HG02943 (cell line): Measurements from ENCODE around the gene MBLAC1.

ENCODE experiments used
- ATAC-seq: cut with Tn5 transposase; IDR thresholded peaks from one replicate; pipeline ENCODE4 v1.9.1; 2021; ENCODE audit warnings: mild to moderate bottlenecking, low read depth, moderate library complexity; ENCODE audit not compliant: unreplicated experiment

The MBLAC1 gene, protein sequence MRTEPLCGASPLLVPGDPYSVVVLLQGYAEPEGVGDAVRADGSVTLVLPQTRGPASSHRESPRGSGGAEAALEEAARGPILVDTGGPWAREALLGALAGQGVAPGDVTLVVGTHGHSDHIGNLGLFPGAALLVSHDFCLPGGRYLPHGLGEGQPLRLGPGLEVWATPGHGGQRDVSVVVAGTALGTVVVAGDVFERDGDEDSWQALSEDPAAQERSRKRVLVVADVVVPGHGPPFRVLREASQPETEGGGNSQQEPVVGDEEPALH

DNA sequence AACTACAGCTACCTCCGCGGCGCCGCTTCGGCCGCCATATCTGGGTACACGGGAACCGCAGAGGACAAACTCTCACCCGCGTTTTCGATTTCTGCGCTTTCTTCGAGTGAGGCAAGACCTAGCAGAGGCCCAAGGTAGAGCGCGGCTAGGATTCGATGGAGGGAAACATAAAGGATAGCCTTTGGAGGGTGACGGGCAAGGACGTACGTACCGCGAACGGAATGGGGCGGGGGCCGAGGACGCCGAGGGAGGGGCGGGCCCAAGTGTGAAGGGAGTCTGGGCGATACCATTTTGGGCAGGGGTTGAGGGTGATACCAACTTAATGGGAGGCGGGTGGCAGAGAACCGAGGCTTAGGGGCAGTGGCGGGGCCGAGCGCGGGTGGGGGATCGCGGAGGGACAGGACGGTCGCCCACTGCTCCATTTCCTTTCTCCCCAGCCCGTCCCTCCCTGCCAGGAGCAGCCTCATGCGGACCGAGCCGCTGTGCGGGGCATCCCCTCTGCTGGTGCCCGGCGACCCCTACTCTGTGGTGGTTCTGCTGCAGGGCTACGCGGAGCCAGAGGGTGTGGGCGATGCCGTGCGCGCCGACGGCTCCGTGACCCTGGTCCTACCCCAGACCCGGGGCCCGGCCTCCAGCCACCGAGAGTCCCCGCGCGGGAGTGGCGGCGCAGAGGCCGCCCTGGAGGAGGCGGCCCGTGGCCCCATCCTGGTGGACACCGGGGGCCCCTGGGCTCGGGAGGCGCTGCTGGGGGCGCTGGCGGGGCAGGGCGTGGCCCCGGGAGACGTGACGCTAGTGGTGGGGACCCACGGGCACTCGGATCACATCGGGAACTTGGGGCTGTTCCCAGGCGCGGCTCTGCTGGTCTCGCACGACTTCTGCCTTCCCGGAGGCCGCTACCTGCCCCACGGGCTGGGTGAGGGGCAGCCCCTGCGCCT is at the start of gene MBLAC1:
MBLAC1 (plus strand) TSS at position 37 of the 935 bp plus-strand sequence; CDS start at position 466, 429 bp downstream.
- peak; percentile 53 for ATAC-seq

DNA sequence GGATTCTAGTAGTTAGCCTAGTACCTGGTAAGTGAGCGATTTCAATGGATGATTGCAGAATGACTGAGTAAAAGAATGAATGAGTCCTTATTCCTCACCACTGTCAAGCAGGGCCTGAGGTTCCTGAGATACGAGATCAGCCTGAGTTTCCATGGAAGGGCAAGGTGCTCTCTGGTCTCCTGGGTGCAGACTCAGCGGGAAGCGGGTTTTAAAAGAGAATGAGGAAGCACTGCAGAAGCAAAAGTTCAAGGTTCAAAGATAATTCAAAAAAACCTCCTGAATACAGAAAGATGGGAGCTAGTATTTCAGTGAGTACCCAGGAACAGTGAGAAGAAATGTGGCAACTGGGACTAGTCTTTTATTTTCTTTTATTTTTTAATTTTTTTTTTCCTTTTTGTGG is 49.6 kb upstream of the MBLAC1 start:
- no peak for ATAC-seq

DNA sequence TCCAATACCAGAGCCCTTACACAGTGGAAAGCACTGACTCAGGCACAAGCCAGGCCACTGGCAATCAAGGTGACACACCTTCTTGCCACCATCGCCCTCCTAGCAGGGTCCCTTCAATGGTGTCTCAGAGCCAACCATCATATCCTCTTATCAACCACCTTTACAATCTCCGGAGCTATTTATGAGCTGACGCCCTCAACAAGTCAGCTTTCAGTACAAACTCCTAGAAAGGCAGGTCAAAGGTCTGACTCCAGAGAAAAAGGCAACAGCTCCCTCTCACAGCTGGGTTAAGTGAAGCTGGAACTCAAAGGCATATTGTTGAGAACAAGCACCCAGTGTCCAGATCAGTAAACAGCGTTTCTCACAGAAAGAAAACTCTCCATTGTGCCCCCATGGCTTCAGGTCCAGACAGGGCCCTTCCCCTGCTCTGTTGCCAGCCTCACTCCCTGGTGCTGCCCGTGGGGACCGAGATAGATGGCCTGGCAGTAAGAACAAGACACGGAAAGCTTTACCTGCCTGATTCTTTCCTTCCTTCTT is 47.7 kb upstream of the MBLAC1 start:
- no peak for ATAC-seq

DNA sequence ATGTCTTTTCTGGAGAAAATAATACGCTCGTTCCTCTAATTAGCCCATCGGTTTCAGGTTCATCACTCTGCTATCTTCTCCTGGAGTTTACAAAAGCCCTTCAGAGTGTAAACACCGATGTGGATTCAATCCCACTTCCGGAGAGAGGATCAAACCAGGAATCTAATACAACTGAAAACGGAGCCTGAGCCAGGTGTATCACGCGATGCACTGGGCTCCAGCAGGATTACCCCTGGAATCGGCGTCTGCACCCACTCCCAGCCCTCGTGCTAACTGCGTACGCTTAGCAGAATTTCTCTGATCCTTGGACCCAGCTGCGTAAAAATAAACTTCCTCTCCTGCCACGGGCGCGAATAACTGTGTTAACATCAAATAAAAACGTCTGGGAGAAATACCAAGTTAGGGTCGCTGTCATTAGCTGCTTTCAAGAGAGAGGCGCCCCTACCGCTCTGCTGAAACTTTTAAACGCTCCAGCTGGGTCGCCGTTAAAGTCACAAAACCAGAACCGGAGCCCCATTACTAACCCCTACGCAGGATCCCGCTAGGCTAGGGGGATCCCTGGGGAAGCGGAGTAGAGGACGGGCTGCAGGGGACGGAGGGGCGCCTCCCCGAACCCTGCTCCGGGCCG is 45.7 kb upstream of the MBLAC1 start:
- ATAC-seq, result peak; percentile 5

DNA sequence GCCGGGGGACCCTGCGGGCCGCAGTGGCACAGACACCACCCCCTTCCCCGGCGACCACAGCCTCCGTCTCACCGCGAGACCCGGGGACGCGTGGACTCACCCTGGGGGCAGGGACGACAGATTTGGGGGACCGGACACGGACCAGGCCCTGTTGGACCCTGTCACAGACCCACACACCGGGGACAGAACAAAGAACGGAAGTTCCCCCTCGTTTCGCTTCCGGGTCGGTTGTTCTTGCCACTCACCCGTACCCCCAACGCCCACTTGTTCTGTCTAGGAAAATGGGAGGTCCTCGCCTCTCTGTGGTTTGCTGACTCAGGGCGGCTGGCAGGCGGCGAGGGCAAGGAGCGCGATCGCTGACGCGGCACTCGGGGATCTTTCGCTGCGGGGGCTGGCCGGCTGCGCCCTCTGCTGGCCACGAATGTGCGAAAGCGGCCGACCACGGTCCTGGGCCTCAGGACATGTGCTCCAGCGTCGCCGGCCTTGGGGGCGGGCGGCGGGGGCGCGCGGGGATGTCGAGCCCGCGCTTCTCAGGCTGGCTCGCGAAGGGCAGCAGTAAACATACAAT is 45.1 kb upstream of the MBLAC1 start, which contains the start of gene ZNF3:
ZNF3 (minus strand) TSS at position 189 of the 568 bp plus-strand sequence. CDS start 4,366 bp downstream, outside the sequence.
- ATAC-seq, result peak; percentile 89

DNA sequence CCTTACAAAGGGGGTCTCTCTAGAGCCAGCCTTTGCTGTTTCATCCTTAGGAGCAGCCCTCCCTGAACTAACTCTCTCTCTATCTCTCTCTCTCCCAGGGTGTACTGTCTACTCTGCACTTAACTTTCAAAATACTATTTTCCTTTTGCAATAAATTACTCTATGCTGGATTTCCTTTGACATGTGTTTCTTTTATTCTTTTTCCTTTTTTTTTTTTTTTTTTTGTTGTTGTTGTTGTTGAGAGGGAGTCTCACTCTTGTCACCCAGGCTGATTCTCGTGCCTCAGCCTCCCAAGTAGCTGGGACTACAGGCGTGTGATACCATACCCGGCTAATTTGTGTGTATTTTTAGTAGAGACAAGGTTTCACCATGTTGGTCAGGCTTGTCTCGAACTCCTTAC is 43.8 kb upstream of the MBLAC1 start:
- ATAC-seq, result no peak

DNA sequence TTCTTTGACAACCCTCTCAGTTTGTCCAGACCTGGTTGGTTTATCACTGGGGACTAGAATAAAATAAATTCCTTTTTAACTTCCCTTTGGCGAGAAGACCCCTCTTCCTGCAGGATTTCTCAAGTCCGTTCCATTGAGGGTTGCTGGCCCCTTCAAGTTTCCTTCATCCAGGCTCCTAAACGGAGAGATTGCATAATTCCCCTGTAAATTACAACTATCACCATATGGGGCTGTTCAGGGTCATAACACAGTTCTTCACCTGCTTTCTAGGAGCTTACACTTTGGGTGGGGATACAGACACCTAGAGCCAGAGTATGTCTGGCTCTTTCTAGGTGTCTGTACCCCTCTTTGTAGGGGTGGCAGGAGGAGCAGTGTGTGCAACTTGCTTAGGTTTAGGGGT is 41.3 kb upstream of the MBLAC1 start:
- ATAC-seq, result no peak

DNA sequence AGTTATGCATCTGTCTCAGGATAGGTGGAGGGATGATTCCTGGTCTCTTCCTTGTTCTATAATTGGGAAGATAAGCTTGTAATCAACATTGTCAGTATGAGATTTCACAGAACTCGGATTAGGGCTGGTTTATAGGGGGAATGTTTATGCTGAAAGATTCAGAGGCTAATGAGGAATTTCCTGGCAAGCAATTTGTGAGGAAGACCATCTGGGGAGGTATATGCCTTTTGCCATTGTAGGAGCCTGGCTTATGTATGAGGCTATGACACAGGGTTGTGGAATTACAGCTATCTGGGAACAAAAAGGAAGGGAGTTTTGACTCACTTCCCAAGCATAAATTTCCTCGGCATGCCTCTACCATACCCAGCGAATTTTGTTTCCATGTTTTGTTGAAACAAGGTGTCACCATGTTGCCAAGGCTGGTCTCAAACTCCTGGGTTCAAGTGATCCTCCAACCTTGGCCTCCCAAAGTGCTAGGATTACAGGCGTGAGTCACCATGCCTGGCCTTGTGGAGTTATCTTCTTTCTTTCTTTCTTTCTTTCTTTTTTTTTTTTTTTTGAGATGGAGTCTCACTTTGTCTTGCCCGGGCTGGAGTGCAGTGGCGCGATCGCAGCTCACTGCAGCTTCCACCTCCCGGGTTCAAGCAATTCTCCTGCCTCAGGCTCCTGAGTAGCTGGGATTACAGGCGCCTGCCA is 39.6 kb upstream of the MBLAC1 start:
- ATAC-seq, result no peak

DNA sequence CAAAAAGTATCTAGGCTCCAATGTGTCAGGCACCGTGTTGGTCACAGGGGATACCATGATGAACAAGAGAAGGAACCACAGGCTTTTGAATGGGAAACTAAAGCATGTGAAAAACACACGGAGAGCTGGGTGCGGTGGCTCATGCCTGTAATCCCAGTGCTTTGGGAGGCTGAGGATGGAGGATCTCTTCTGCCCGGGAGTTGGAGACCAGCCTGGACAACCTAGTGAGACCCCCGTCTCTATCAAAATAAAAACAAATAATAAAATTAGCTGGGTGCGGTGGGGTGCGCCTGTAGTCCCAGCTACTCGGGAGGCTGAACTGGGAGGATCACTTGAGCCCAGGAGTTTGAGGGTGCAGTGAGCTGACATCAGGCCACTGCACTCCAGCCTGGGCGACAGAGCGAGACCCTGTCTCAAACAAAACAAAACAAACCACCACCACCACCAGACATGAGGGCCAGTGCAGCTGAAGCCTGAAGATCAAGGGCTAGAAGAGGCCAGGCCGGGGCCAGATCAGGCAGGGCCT is 38.6 kb upstream of the MBLAC1 start:
- ATAC-seq, result no peak

DNA sequence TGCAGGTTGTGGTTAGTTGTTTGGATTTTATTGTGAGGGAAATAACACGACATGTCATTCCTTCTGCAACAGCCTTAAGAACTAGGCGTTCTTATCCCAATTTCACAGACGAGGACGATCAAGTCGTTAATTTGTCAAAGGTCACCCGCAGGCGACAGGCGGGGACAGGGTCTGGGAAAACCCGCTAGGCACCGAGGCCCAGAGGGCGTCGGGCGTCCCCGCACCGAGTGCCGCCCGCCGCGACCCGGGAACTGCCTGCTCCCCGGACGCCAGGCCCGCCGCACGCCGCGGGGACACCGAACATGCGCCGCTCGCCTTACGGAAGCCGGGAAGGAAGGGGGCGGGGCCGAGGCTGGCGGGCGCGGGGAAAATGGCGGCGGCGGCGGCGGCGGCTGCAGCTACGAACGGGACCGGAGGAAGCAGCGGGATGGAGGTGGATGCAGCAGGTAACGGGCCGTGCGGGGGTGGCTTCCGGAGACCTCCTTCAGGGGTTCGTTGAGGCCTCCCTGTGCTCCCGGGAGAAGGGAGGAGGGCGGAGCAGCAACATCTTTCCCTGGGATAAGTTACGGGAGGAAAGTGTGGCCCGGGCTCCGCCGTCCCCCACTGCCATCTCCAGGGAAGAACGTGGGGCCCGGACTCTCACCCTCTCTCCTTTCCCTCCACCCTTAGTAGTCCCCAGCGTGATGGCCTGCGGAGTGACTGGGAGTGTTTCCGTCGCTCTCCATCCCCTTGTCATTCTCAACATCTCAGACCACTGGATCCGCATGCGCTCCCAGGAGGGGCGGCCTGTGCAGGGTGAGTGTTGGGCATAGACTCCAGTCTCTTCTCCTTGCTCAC is 37.9 kb upstream of the MBLAC1 start, which contains the start of gene COPS6:
COPS6 (plus strand) TSS at position 349 of the 837 bp plus-strand sequence; CDS start at position 371, 22 bp downstream.
- ATAC-seq, result no peak

DNA sequence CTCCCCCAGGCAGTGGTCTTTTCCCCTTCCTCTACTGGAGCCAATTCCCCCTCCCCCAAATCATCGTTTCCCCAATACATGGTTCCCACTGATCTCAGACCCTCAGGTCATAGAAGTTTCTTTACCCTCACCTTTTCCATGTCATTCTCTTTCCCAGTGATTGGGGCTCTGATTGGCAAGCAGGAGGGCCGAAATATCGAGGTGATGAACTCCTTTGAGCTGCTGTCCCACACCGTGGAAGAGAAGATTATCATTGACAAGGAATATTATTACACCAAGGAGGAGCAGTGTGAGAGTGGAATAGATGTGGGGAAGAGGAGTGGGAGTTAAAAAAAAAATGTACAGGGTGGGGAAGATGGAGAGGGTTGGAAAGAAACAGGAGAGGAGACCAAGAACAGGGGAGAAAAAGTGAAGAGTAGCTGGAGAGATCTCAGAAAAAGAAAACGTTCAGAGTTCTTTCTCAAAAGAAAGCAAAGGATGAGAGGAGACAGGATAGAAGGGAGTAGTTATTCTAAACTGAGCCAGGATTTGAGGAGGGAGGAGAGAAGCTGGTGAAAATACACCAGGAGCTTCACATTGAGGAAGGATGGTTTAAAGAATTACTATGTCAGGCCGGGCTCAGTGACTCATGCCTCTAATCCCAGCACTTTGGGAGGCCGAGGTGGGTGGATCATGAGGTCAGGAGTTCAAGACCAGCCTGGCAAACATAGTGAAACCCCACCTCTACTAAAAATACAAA is 37.1 kb upstream of the MBLAC1 start:
- ATAC-seq, result no peak

DNA sequence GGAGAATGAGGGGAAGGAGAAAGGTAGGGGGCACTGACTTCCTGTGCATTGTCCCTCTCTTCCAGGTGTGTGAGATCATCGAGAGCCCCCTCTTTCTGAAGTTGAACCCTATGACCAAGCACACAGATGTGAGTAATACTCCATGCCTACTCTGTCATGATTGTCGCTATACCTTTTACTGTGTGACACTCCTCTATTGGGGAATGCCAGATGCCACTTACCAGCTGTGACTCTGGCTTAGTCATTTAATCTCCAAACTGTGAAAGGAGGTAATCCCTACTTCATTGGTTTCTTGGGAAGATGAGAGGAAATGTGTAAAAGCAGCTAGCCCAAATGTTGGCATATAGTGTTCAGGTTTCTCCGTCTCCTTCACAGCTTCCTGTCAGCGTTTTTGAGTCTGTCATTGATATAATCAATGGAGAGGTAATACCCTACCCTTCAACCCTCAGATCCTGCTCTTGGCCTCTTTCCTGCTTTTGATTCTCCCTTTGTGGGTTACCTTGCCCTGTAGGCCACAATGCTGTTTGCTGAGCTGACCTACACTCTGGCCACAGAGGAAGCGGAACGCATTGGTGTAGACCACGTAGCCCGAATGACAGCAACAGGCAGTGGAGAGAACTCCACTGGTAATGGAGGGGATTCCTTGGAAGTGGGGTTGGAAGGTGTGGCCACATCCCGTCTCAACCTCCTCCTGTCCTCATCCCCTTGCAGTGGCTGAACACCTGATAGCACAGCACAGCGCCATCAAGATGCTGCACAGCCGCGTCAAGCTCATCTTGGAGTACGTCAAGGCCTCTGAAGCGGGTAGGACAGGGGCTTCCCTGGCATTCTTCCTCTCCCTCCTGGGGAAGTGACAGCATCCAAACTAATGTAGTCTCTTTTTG is 36.0 kb upstream of the MBLAC1 start:
- ATAC-seq, result no peak

DNA sequence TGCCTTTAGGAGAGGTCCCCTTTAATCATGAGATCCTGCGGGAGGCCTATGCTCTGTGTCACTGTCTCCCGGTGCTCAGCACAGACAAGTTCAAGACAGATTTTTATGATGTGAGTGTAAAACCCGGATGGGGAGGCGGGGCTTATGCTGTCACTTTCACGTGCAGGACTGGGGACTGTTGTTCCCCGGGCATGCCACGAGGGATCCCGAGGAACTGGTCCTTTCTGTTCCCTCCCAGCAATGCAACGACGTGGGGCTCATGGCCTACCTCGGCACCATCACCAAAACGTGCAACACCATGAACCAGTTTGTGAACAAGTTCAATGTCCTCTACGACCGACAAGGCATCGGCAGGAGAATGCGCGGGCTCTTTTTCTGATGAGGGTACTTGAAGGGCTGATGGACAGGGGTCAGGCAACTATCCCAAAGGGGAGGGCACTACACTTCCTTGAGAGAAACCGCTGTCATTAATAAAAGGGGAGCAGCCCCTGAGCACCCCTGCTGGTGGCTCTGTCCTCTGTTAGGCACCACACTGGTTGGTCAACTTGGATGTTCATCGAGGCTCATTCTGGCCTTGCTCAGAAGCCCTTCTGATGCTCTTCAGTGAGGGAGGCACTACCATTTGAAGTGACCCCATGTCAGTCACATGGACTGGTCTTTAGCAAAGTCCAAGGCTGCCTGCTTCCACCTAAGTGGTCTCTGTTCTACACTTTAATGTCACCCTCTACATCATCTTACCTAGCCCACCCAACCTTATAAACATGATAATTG is 35.2 kb upstream of the MBLAC1 start:
- no peak for ATAC-seq

DNA sequence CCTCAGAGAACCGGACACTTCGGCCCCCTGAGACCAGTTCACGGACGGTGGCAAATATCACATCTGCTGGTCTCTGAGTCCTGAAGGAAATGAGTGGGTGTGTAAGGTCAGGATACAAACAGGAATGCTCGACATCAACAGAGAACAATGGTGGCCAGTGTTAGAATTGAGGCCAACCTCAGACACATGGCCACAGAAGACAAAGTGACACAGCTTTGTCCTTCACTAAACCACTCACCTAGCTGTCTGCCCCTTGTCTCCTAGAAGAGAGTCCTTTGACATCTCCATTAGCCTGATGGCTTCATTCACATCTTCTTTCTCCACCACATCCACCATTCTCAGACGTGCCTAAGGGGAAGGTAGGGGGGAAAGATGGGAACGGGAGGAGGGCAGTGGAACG is 33.7 kb upstream of the MBLAC1 start:
- ATAC-seq, result no peak

DNA sequence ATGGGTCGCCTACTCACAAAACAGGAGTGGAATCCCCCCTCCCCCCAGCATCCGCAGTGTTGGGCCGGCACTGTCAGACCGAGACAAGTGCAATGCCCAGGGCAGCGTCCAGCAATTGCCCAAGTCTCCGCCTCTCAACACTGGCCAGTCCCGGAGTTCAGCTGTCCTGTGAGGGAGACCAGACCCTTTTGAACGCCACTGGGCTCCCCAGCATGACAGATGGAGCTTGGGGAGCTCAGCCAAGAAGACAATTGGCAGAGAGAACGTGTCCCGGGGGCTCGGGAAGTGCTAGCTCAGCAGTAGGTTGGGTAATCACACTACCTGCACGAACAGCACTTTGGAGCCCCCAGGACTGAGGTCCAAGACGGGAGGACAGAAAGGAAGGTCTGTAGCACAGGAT is 33.3 kb upstream of the MBLAC1 start:
- ATAC-seq, result no peak

DNA sequence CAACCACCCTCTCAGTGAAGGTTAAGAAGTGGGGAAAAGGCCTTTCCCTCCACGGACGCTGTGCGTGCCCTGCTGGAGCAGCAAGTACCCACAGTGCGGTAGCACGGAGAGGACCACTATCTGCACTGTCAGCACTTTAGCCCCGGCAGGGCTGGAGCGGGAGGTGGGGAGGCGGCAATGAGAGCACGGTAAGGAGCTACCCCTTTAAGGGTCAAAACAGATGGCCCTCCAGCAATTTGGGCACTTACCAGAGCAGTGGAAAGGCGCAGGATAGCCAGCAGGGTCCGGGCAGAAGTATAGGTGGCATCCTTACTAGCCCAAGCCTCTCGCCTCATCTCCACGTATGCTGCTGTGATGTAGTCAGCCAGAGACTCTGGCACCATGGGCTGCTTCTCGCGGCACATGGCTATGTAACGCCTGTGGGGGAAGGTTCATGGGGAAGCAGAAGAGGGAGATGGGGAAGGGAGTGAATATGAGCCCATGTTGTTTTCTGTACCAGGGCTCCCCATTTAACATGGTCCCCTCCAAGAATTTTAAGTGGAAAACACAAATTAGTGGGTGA is 32.8 kb upstream of the MBLAC1 start:
- no peak for ATAC-seq
